Activated CD4-positive, alpha-beta T cell treated with anti-CD3 and anti-CD28 coated beads, Interleukin-10, Interleukin-2, amounts not matched to agents 100 ng/mL and 50 ng/mL, durations not matched to agents 16 hours and 8 hours (primary cell): ENCODE measurements around the gene NDOR1.

Experiments used
- DNase-seq: peaks from one replicate; pipeline ENCODE4 v3.0.0-alpha.2; 2020

The NDOR1 gene

DNA sequence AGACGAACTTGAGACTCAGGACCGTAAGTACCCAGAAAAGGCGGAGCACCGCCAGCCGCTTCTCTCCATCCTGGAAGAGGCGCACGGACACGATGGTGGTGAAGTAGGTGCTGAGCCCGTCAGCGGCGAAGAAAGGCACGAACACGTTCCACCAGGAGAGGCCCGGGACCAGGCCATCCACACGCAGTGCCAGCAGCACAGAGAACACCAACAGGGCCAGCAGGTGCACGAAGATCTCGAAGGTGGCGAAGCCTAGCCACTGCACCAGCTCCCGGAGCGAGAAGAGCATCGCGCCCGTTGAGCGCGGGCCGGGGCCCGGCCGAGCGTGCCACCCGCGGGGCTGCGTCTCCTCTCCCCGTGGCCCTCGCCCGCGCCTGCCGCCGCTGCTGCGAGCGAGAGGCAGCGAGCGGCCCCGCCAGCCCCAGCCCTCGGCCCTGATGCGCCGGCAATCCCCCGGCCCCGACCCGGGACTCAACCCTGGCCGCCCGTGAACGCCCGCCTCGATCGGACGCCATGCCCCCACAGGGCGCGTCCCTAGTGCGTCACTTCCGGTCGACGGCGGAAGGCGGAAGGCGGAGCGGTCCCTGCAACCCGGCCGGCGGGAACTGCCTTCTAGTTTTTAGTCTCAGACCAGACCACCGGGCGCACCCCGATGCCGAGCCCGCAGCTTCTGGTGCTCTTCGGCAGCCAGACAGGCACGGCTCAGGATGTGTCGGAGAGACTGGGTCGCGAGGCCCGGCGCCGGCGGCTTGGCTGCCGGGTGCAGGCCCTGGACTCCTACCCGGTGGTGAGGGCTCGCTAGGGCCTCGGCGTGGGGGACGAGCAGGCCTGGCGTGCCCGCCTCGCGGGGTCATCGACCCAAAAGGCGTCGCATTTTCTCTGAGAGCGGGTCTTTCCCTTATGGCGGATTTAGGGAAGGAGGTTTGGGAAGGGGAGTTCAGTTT is at the start of gene NDOR1, which contains the start of gene TMEM203:
Gene NDOR1, plus strand, starts transcription at position 575 of the 944 bp plus-strand sequence. Its CDS starts 78 bp downstream, at position 653.
Gene TMEM203, minus strand, starts transcription at position 523 of the 944 bp plus-strand sequence. Its CDS starts 234 bp downstream, at position 289.
- DNase-seq: peak; percentile 96

DNA sequence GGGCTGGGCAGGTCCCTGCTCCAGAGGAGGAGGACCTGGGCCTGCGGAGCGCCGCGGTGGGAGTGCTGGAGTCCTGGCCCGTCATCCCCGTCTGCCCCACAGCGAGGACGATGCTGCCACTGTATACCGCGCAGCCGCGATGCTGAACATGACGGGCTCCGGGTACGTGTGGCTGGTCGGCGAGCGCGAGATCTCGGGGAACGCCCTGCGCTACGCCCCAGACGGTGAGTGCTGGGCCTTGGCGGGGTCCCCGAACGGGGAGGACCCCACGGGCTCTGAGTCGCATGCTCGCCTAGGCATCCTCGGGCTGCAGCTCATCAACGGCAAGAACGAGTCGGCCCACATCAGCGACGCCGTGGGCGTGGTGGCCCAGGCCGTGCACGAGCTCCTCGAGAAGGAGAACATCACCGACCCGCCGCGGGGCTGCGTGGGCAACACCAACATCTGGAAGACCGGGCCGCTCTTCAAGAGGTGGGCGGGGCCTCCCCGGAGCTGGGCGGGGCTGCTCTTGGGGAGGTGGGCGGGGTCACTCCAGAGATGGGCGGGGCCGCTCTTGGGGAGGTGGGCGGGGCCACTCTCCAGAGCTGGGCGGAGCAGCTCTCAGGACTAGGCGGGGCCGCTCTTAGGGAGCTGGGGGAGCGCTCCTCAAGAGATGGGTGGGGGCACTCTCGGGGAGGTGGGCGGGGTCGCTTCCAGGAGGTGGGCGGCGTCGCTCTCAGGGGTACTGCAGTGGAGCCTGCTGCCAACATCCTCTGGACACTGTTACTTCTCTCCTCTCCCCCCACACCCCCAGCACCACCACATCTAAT is 48.7 kb upstream of the NDOR1 start:
- peak; percentile 68 for DNase-seq

DNA sequence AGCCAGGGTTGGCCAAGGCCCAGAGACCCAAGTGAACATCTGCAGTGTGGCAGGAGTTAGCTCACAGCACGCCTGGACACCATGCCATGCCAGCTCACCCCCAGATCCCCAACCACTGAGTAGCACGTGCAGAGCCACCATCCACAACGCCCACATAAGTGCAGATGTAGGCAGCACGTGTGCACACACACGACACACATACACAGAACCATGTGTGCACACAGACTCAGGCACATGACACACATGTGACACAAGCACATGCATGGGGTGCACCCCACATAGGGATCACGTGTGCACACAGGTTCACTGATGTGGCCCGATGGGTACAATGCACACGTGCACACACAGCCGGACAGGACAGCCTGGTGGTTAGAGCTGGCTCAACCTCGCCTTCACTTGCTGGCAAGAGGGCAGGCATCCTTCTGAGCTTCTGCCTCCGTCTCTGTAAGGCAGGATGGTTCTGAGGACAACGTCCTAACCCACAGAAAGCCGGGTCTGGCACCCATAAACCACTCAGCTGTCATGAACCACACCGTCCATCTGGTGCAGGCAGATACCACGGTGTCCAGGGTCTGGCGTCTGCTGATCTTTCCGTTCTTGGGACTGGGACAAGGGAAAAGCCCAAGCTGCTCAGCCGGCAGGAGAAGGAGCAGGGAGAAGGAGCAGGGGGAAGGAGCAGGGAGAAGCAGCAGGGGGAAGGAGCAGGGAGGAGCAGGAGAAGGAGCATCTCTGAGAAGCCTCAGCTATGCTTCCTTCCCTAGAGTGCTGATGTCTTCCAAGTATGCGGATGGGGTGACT is 47.7 kb upstream of the NDOR1 start:
- DNase-seq: no peak

DNA sequence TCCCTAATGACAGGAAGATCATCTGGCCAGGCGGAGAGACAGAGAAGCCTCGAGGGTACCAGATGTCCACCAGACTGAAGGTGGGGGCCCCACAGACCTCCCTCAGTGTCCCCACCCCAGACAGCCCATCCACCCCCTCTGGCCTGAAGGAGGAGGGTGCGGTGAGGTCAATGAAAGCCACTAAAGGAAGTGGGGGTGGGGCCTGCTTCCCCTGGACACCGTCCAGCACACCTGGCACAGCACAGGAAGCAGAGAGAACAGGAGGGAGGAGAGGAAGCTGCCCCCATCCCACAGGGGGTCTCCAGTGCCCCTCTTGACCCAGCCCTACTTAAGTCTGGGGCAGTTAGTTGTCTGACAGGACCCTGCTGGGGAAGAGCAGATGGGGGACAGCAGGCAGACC is 46.9 kb upstream of the NDOR1 start:
- no peak for DNase-seq

DNA sequence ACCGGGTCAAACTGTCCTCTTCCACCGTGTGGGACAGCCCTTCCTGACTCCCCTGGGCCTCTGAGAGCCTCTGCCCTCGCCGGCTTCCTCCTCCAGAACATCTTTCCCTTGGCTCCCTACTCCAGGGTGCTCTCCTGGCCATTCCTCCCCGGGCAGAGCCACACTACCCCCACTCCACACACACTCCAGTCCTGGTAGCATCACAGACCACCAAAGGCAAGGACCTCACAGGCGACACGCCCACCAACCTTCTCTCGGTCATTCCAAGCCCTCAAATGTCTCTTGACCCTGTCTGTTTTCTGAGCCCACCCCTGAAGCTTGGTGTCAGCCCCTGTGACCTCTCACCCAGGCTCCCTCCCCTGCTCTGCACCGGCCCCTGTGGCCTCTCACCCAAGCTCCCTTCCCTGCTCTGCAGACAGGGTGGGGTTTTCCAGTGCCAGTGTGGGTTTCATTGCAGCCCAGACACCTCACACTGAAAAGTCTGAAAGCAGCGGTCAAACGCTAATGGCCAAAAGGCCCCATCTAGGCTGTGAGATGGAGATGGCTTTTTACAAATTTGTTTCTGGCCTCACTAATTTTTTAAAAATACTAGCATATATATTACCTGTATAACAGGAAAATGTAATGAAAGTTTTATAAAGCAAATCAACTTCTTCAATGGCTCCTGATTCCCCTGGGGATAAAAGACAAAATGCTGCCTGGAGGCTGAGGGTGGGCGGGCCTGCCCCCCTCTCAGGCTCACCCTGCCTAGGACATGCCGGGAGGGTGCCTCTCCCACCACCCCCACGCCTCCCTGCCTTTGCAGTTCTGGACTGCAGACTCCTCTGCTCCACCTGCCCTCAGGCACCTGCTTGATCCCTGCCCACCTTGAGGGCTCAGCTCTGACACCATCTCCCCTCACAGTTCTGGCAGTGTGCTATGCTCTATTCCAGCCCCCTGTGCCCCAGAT is 46.1 kb upstream of the NDOR1 start:
- no peak for DNase-seq

DNA sequence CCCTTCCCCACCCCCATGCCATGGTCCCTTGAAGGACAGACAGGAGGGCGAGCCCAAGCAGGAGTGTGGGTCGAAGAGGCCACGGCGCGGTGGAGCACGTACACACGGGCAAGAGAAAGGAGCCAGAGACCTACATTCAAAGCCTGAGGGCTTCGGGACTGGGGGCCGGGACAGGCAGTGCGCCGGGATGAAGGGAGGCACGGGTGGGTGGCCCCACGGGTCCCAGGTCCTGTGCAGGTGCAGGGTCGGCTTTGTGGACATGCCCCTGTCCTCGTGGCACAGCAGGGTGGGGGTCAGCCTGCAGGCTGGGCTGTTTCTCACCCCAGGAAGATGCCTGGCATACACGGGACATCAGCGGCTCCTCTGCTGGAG is 45.5 kb upstream of the NDOR1 start:
- DNase-seq: no peak

DNA sequence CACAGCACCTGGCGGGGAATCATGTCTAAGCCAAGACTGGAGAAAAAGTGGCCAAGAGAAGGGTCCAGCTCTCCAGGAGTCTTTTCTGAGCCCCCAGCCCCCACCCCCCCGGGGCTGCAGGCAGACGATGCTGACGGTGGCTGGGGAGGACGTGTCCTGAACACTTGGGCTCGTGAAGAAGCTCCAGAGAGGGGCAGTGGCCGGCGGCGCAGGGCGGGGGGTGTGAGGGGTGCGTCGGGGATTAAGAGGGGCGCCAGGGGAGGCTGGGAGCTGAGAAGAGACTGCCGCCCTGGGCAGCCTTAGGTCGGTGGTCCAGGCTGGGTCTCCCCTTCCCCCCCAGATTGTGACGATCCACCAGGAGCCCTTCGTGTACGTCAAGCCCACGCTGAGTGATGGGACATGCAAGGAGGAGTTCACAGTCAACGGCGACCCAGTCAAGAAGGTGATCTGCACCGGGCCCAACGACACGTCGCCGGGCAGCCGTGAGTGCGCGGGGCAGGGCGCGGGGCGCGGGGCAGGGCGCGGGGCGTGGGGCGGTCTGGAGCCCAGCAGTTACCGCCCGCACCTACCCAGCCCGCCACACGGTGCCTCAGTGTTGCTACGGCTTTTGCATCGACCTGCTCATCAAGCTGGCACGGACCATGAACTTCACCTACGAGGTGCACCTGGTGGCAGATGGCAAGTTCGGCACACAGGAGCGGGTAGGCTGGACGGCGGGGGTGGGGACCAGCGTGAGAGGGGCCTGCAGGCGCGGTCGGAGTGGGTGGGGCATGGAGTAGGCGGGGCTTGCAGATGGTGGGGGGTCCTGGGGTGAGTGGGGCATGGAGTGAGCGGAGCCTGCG is 44.6 kb upstream of the NDOR1 start:
- no peak for DNase-seq

DNA sequence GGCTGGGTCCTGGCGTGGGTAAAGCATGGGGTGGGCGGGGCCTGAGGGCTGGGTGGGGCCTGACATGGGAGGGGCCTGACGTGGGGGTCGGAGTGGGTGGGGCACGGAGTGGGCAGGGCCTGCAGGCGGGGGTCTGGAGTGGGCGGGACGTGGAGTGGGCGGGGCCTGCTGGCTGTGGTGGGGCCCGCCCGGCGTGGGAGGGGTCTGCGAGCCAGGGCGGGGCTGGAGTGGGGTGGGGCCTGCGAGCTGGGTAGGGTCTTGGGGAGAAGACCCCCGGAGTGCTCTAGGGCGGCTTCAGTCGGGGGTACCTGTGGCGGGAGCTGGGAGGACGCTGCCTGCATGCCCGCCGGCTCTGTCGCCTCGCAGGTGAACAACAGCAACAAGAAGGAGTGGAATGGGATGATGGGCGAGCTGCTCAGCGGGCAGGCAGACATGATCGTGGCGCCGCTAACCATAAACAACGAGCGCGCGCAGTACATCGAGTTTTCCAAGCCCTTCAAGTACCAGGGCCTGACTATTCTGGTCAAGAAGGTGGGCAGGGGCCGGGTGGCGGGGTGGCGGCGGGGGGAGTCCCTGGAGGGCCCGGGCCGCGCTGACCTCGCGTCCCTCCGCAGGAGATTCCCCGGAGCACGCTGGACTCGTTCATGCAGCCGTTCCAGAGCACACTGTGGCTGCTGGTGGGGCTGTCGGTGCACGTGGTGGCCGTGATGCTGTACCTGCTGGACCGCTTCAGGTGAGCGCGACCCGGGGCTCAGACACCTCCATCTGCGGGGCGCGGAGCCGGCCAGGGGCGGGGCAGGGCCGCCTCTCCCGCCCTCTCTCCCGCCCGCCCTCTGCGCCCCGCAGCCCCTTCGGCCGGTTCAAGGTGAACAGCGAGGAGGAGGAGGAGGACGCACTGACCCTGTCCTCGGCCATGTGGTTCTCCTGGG is 43.7 kb upstream of the NDOR1 start:
- DNase-seq: no peak

DNA sequence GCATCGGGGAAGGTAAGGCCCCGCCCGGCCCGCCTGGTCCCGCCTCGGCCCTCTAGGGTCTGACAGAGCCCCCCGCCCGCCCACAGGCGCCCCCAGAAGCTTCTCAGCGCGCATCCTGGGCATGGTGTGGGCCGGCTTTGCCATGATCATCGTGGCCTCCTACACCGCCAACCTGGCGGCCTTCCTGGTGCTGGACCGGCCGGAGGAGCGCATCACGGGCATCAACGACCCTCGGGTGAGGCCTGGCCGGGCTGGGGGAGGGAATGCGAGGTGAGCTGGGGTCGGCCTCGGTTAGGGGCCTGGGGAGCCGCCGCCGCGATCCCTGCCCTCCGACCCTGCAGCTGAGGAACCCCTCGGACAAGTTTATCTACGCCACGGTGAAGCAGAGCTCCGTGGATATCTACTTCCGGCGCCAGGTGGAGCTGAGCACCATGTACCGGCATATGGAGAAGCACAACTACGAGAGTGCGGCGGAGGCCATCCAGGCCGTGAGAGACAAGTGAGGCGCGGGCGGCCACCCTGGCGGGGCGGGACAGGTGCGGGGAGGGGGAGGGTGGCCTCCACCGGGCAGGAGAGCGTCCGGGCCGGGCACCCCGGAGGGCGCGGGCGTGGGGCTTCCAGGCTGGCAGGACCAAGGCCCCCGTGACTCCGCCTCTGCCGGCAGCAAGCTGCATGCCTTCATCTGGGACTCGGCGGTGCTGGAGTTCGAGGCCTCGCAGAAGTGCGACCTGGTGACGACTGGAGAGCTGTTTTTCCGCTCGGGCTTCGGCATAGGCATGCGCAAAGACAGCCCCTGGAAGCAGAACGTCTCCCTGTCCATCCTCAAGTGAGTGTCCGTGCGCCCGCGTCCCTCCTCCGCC is 42.8 kb upstream of the NDOR1 start:
- no peak for DNase-seq

DNA sequence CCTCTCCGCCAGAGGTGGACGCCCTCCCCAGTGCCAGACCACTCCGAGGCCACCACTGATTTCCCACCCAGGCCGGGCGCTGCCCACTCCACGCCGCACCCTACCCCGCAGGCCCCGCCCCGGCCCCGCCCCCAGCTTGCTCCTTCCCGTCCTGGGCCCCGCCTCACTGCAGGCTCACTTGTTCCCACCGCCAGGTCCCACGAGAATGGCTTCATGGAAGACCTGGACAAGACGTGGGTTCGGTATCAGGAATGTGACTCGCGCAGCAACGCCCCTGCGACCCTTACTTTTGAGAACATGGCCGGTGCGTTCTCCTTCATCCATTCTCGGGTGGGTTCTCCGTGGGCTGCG is 42.2 kb upstream of the NDOR1 start:
- DNase-seq: no peak

DNA sequence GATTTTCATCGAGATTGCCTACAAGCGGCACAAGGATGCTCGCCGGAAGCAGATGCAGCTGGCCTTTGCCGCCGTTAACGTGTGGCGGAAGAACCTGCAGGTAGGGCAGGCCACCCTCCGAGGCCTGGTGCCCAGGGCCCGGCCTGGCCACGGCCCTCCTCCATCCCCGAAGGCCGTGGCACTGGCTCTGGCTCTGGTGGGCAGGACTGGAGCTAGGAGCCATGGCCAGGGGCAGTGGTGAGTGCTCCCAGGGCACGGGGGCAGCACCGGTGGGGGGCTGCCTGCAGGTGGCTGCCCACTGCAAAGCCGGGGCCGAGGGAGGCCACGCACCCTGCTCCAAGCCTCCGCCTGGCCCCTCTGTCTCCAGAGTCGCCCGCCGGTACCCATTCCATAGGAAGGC is 41.7 kb upstream of the NDOR1 start:
- DNase-seq: no peak

DNA sequence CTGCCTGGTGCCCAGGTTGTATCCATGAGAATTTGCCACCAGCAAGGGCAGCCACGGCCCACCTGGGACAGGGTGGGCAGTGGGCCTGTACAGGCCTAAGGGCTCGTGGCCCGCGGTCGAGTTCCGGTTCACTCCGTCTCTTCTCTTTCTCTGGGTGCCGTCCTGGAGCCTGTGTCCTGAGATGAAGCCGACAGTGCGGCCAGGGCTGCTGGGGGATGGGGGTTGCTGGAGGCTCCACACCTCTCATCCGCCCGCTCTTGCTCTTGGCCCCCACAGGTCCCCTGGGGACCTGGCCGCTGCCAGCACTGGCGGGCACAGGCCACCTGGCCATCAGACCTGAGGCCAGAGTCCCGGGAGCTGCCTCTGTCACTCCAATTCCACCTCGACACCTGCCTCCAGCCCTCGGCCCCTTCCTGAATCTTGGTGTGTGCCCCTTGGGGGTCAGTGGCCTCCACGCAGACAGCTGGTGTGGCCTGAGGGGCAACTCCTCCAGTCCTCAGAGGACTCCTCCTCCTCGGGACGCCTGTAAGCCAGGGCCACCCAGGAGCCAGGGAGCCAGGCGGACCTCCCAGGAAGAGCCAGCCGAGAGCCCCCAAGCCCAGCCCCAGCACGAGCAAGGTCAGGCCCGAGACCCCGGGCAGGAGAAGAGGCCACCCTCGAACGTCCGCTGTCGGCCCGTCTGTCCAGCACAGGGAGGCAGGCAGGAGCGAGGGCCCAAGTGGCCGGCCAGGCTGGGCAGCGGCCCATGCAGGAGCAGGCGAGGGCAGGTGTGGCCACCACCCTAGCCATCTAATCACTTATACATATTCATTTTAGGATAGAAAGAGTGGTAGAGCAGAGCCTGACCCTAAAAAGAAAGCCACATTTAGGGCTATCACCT is 40.9 kb upstream of the NDOR1 start:
- no peak for DNase-seq

DNA sequence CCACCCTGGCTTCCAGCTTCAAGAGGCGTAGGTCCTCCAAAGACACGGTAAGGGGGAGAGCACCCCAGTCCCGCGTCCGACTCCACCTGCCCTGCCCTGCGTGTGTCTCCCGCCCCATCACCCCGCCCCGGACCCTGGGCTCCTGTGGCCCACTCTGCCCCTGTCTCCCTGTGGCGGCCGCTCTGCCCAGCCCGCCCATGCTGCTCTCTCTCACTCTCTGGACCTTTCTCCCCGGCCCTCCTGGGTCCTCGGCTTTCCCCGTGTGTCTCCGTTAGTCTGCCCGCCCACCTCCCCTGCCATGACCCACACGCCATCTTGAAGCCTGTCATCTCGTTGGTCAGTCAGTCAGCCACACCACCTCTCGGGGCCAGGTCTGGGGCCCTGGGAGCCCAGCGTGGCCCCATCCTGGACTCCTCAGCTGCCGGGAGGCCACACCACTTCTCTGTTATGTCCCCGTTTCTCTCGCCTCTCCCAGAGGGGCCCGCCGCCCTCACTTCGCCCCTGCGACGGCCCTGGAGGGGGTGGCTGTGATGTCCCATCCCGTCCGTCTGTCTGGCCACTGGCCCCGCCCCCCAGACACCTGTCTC is 40.2 kb upstream of the NDOR1 start:
- no peak for DNase-seq

DNA sequence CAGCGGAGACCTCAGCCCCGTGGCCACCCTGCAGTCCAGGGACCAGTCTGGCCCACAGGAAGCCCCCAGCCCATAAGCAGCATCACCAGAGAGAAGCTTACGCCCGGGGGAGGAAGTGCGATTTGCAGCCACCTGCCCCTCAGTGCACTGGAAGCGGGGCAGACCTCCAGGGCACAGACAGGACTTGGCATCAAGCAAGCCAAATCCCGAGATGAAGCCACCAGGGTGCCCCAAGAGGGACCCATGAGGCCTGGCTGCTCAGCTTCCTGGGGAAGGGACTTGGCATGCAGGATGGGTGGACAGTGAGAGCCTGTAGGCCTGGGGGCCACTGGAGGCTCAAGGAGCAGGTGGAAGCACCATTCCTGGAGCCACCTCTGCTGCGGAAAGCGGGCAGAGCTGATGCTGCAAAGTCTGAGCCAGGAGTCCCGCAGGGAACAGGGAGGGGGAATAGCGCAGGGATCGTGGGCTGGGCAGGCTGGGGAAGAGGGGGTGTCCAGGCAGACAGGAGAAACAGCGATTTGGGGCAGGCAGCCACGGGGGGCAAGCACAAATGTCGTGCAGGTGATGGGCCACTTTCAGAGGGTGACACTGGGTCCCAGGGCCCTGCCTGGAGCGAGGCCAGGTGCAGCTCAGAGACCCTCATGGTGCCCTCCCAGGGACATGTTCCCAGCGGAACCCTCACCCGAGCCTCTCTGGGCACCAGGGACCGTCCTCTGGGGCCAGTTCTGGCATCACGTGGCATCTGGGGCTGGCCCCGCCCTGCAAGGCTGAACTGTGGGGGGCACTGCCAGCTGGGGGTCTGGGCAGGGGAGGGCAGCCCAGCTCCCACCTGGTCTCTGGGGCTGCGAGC is 38.9 kb upstream of the NDOR1 start:
- DNase-seq: no peak

DNA sequence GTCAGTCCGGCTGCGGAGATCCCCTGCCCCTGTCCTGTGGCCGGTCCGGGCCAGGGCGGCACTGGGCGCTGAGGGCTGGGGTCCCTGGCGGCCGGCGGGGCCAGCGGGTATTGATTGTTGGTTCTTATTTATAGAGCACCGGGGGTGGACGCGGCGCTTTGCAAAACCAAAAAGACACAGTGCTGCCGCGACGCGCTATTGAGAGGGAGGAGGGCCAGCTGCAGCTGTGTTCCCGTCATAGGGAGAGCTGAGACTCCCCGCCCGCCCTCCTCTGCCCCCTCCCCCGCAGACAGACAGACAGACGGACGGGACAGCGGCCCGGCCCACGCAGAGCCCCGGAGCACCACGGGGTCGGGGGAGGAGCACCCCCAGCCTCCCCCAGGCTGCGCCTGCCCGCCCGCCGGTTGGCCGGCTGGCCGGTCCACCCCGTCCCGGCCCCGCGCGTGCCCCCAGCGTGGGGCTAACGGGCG is 38.2 kb upstream of the NDOR1 start:
- no peak for DNase-seq
